Neuronal stem cell (in vitro differentiated cells): ENCODE results near the gene PPID.

ENCODE experiments used
- DNase-seq: peaks from one replicate; pipeline ENCODE4 v3.0.0-alpha.2; 2013; ENCODE audit warnings: low spot score
- H2AFZ ChIP-seq: one replicate; pipeline ENCODE4 v1.6.1; 2013; ENCODE audit warnings: mild to moderate bottlenecking, low read length, inconsistent platforms
- H2AK5ac ChIP-seq: 2 replicates; pipeline ENCODE4 v1.6.1; 2013; ENCODE audit warnings: low read depth, mild to moderate bottlenecking, inconsistent platforms, low read length, moderate library complexity, mixed read lengths
- H2BK120ac ChIP-seq: 2 replicates; pipeline ENCODE4 v1.6.1; 2013; ENCODE audit warnings: low read depth, mild to moderate bottlenecking, inconsistent platforms, low read length, moderate library complexity, mixed read lengths
- H2BK12ac ChIP-seq: one replicate; pipeline ENCODE4 v1.6.1; 2013; ENCODE audit warnings: low read length, inconsistent platforms
- H2BK15ac ChIP-seq: 2 replicates; pipeline ENCODE4 v1.6.1; 2013; ENCODE audit warnings: mild to moderate bottlenecking, low read length, inconsistent platforms, mixed read lengths
- H2BK5ac ChIP-seq: one replicate; pipeline ENCODE4 v1.6.1; 2013; ENCODE audit warnings: inconsistent platforms, mild to moderate bottlenecking, low read length, moderate library complexity
- H3K14ac ChIP-seq: one replicate; pipeline ENCODE4 v1.6.1; 2013; ENCODE audit warnings: low read length, inconsistent platforms
- H3K18ac ChIP-seq: 2 replicates; pipeline ENCODE4 v1.6.1; 2013; ENCODE audit warnings: low read length, inconsistent platforms
- H3K23ac ChIP-seq: 2 replicates; pipeline ENCODE4 v1.6.1; 2013; ENCODE audit warnings: low read depth, mild to moderate bottlenecking, mixed read lengths, low read length, inconsistent platforms; ENCODE audit not compliant: poor library complexity
- H3K27ac ChIP-seq: replicated peaks from 3 replicates; pipeline ENCODE4 v1.5.1; 2013; ENCODE audit warnings: low read length, inconsistent platforms
- H3K27me3 ChIP-seq, 3 experiments: 2 replicates each; pipeline ENCODE4 v1.6.1; 2013; ENCODE audit warnings: low read length in 3 of 3, mild to moderate bottlenecking in 2 of 3, inconsistent platforms in 1 of 3, low read depth in 1 of 3, mixed read lengths in 1 of 3, moderate library complexity in 1 of 3; ENCODE audit not compliant: control insufficient read depth in 3 of 3, insufficient read depth in 3 of 3
- H3K36me3 ChIP-seq, 2 donors: replicated peaks in 1 of 2; 2 replicates each; pipeline ENCODE4 v1.6.1; 2013; ENCODE audit warnings: low read length in 2 of 2; ENCODE audit not compliant: control insufficient read depth in 2 of 2, insufficient read depth in 2 of 2
- H3K4ac ChIP-seq: 2 replicates; pipeline ENCODE4 v1.6.1; 2013; ENCODE audit warnings: inconsistent platforms, mild to moderate bottlenecking, low read length, moderate library complexity
- H3K4me1 ChIP-seq, 2 donors: 1 replicate in 1 of 2; 2 replicates in 1 of 2; pipeline ENCODE4 v1.6.1; 2013; ENCODE audit warnings: low read length in 2 of 2, low read depth in 1 of 2; ENCODE audit not compliant: control insufficient read depth in 2 of 2, insufficient read depth in 1 of 2
- H3K4me2 ChIP-seq: one replicate; pipeline ENCODE4 v1.6.1; 2013; ENCODE audit warnings: mild to moderate bottlenecking, low read length, inconsistent platforms; ENCODE audit not compliant: insufficient read depth, poor library complexity, severe bottlenecking
- H3K4me3 ChIP-seq, 2 donors: 2 replicates each; pipeline ENCODE4 v1.5.1; 2013; ENCODE audit warnings: low read length in 2 of 2, mild to moderate bottlenecking in 2 of 2, inconsistent platforms in 1 of 2, moderate library complexity in 1 of 2
- H3K79me1 ChIP-seq: one replicate; pipeline ENCODE4 v1.6.1; 2013; ENCODE audit warnings: low read depth, mild to moderate bottlenecking, inconsistent platforms, low read length, moderate library complexity
- H3K9ac ChIP-seq: one replicate; pipeline ENCODE4 v1.6.1; 2013; ENCODE audit warnings: mild to moderate bottlenecking, low read depth, low read length, inconsistent platforms; ENCODE audit not compliant: poor library complexity
- H3K9me3 ChIP-seq, 2 donors: replicated peaks in 1 of 2; 2 replicates each; pipeline versions ENCODE3 to v1.6.1; 2013; ENCODE audit warnings: low read length in 2 of 2, mild to moderate bottlenecking in 2 of 2, inconsistent platforms in 1 of 2, low read depth in 1 of 2, mixed read lengths in 1 of 2, moderate library complexity in 1 of 2; ENCODE audit not compliant: control insufficient read depth in 2 of 2, insufficient read depth in 1 of 2
- H4K8ac ChIP-seq: one replicate; pipeline ENCODE4 v1.6.1; 2013; ENCODE audit warnings: low read depth, mild to moderate bottlenecking, inconsistent platforms, low read length, moderate library complexity
- H4K91ac ChIP-seq: one replicate; pipeline ENCODE4 v1.6.1; 2013; ENCODE audit warnings: low read length, low read depth, mild to moderate bottlenecking, inconsistent platforms; ENCODE audit not compliant: poor library complexity
- WGBS, 2 donors: extraction: QIAGEN DNeasy Blood & Tissue Kit; methylation state at CpG; one replicate each; pipeline ENCODE4 v1.1.7; 2013; ENCODE audit warnings: missing lambda C conversion rate in 2 of 2, mixed read lengths in 1 of 2; ENCODE audit not compliant: insufficient read length in 2 of 2, insufficient replicate concordance in 1 of 2; ENCODE audit errors: extremely low coverage in 2 of 2; 5-methylcytosine and 5-hydroxymethylcytosine counted together

Gene PPID

GRCh38 chr4:158670975-158671664 is 52.1 kb downstream of the PPID start:
- H3K4me1 ChIP-seq = peaks cover 0 to 2% of the 10 kb centered on the region in 2 donors
- peak overlapping the region; percentile 75 for H3K23ac ChIP-seq
- WGBS, 2 donors = no CpG with 5 or more reads among the region's 35 CpGs
- peak overlapping the region; percentile 27 for H2BK15ac ChIP-seq
- peaks cover 3 to 36% of the 10 kb centered on the region in 2 donors for H3K36me3 ChIP-seq
- peak overlapping the region; percentile 88 to 95 for H3K4me3 ChIP-seq
- peak overlapping the region; percentile 94 for H2AFZ ChIP-seq
- H3K14ac ChIP-seq = peak overlapping the region; percentile 95
- DNase-seq = peak; percentile 69
- H2BK12ac ChIP-seq = peak overlapping the region; percentile 42
- no peaks in the 10 kb centered on the region for H3K27me3 ChIP-seq
- peak overlapping the region; percentile 82 for H4K91ac ChIP-seq
- H3K4me2 ChIP-seq = peak overlapping the region; percentile 74
- no peak overlapping the region for H3K4ac ChIP-seq
- H3K9me3 ChIP-seq = no peaks in the 10 kb centered on the region
- no peak overlapping the region for H2BK120ac ChIP-seq
- H2AK5ac ChIP-seq = peak overlapping the region; percentile 57
- H4K8ac ChIP-seq = no peak overlapping the region
- peak overlapping the region; percentile 91 for H3K27ac ChIP-seq
- peaks cover 3% of the 10 kb centered on the region for H3K79me1 ChIP-seq
- no peak overlapping the region for H2BK5ac ChIP-seq
- peak overlapping the region; percentile 95 for H3K9ac ChIP-seq
- H3K18ac ChIP-seq = peak overlapping the region; percentile 96

- Histone ChIP-seq H3K27me3 (no peaks in the 10 kb centered on the region), H2AK5ac (no peak overlapping the region), H2BK12ac (no peak overlapping the region), H3K9me3 (no peaks in the 10 kb centered on the region), H3K18ac (no peak overlapping the region), H2BK15ac (no peak overlapping the region), H3K36me3 (peaks cover 5 to 51% of the 10 kb centered on the region in 2 donors), H3K27ac (no peak overlapping the region), H3K4me2 (no peak overlapping the region), H3K4ac (no peak overlapping the region), H3K14ac (no peak overlapping the region), H2BK5ac (no peak overlapping the region), H3K4me1 (peaks cover 0 to 2% of the 10 kb centered on the region in 2 donors), H3K23ac (no peak overlapping the region), H4K8ac (no peak overlapping the region), H2BK120ac (no peak overlapping the region), H3K4me3 (no peak overlapping the region), H4K91ac (no peak overlapping the region), H3K79me1 (peaks cover 5% of the 10 kb centered on the region), H2AFZ (no peak overlapping the region), H3K9ac (no peak overlapping the region)
- WGBS, 2 donors = no CpG with 5 or more reads among the region's 7 CpGs
- no peak for DNase-seq
Measured at GRCh38 chr4:158669310-158669709, 53.9 kb downstream of the PPID start.

- DNase-seq = no peak
- Histone ChIP-seq H3K9ac (no peak overlapping the region), H4K91ac (no peak overlapping the region)
Measured at GRCh38 chr4:158667651-158668198, 55.5 kb downstream of the PPID start.

GRCh38 chr4:158666892-158667291 is 56.3 kb downstream of the PPID start:
- no peak overlapping the region for H3K4me2 ChIP-seq
- H4K91ac ChIP-seq = no peak overlapping the region
- H2BK120ac ChIP-seq = no peak overlapping the region
- no peak overlapping the region for H2AFZ ChIP-seq
- H3K27me3 ChIP-seq = no peaks in the 10 kb centered on the region
- no peak overlapping the region for H3K14ac ChIP-seq
- H4K8ac ChIP-seq = no peak overlapping the region
- H3K18ac ChIP-seq = no peak overlapping the region
- H3K23ac ChIP-seq = no peak overlapping the region
- H3K36me3 ChIP-seq = peaks cover 5 to 51% of the 10 kb centered on the region in 2 donors
- H3K9me3 ChIP-seq = no peaks in the 10 kb centered on the region
- no peaks in the 10 kb centered on the region for H3K4me1 ChIP-seq
- H3K4ac ChIP-seq = no peak overlapping the region
- no peak overlapping the region for H3K27ac ChIP-seq
- no peak overlapping the region for H3K9ac ChIP-seq
- H3K79me1 ChIP-seq = peaks cover 5% of the 10 kb centered on the region
- no peak for DNase-seq
- no peak overlapping the region for H3K4me3 ChIP-seq
- WGBS, 2 donors = no CpG with 5 or more reads among the region's 2 CpGs
- H2BK12ac ChIP-seq = no peak overlapping the region
- H2AK5ac ChIP-seq = no peak overlapping the region
- no peak overlapping the region for H2BK5ac ChIP-seq
- H2BK15ac ChIP-seq = no peak overlapping the region

More at GRCh38 chr4:158667651-158668198, 55.5 kb downstream of the PPID start:
- Histone ChIP-seq H2BK12ac (no peak overlapping the region), H2BK120ac (no peak overlapping the region), H3K36me3 (peaks cover 5 to 51% of the 10 kb centered on the region in 2 donors), H3K79me1 (peaks cover 5% of the 10 kb centered on the region), H3K23ac (no peak overlapping the region), H3K18ac (no peak overlapping the region), H3K9me3 (no peaks in the 10 kb centered on the region), H3K27me3 (no peaks in the 10 kb centered on the region), H2AK5ac (no peak overlapping the region), H2AFZ (no peak overlapping the region), H3K4me3 (no peak overlapping the region), H3K14ac (no peak overlapping the region), H4K8ac (no peak overlapping the region), H3K4me2 (no peak overlapping the region), H2BK15ac (no peak overlapping the region), H3K27ac (no peak overlapping the region), H3K4ac (no peak overlapping the region), H2BK5ac (no peak overlapping the region), H3K4me1 (peaks cover 0 to 2% of the 10 kb centered on the region in 2 donors)
- no CpG with 5 or more reads among the region's 3 CpGs for WGBS, 2 donors
